K562 (cell line): ENCODE measurements around the gene C6orf89. TPM values are rescaled to one million over a fixed set of nuclear protein-coding genes. Genes with fewer than 3 reads are reported as not detected.
A peak's percentile ranks its signal among the peaks of the same experiment; 100 is the strongest.

Experiments used
- ATAC-seq: fragments of 200-7000 bp; cut with Tn5 transposase; 3 replicates; pipeline ENCODE4 v1.9.1; 2020; ENCODE audit warnings: moderate library complexity
- BruUV-seq: library from RNA; stranded (reverse); fragments of 400-500 nt; replicated peaks from 2 replicates; lab custom pipeline; 2021; lab: Mats Ljungman, UMichigan
- CTCF ChIA-PET: fragments of 300-600 bp; formaldehyde crosslinking; extraction: SDS; loops from one replicate; lab custom pipeline; 2021; ENCODE audit warnings: low intra/inter-chr PET ratio; lab: Yijun Ruan, JAX
- POLR2A ChIA-PET: fragments of 300-600, 350-650 bp; sonication (Branson Sonifier 250); formaldehyde crosslinking; extraction: SDS; loops from one replicate; lab custom pipeline; 2021; ENCODE audit warnings: antibody characterized with exemption, inconsistent platforms; lab: Yijun Ruan, JAX
- DNase-seq, 4 experiments: peaks; one replicate each; pipeline versions ENCODE4 v3.0.0 to v3.0.0-alpha.2; 2011 to 2018; ENCODE audit warnings: low spot score in 3 of 4, mixed read lengths in 3 of 4; ENCODE audit errors: extremely low read depth in 1 of 4
- FAIRE-seq: peaks from 2 replicates; lab custom pipeline; 2011; peaks lifted over from hg19 to GRCh38; lab: Jason Lieb, UNC
- H2AFZ ChIP-seq: 2 replicates; pipeline ENCODE4 v1.6.0; 2011; ENCODE audit warnings: low read depth, low read length, control low read depth, inconsistent platforms
- H3K27ac ChIP-seq: fragments of 200-600 bp; 3 replicates; pipeline ENCODE4 v1.8.0; 2011; ENCODE audit warnings: low read depth, mild to moderate bottlenecking, control low read depth, inconsistent platforms, low read length, moderate library complexity, mixed read lengths; ENCODE audit errors: extremely low read depth
- H3K27me3 ChIP-seq, 2 experiments: fragments of 300-600 bp in 1 of 2; 2 replicates in 1 of 2; 3 replicates in 1 of 2; pipeline versions ENCODE4 v1.6.0 to v1.8.0; 2011; ENCODE audit warnings: inconsistent platforms in 2 of 2, low read length in 2 of 2, mild to moderate bottlenecking in 1 of 2, mixed read lengths in 1 of 2, moderate library complexity in 1 of 2; ENCODE audit not compliant: control insufficient read depth in 2 of 2, insufficient read depth in 2 of 2
- H3K36me3 ChIP-seq: fragments of 300-600 bp; 3 replicates; pipeline ENCODE4 v1.8.0; 2011; ENCODE audit warnings: mild to moderate bottlenecking, low read length, inconsistent platforms; ENCODE audit not compliant: control insufficient read depth, insufficient read depth
- H3K4me1 ChIP-seq, 2 experiments: fragments of 200-600 bp in 1 of 2; replicated peaks in 1 of 2; 2 replicates in 1 of 2; 3 replicates in 1 of 2; pipeline versions ENCODE4 v1.5.1 to v1.8.0; 2011; ENCODE audit warnings: inconsistent platforms in 2 of 2, low read length in 2 of 2, mild to moderate bottlenecking in 1 of 2, mixed read lengths in 1 of 2, moderate library complexity in 1 of 2; ENCODE audit not compliant: control insufficient read depth in 2 of 2, insufficient read depth in 2 of 2
- H3K4me2 ChIP-seq: 2 replicates; pipeline ENCODE4 v1.6.1; 2011; ENCODE audit warnings: low read length, control low read depth, inconsistent platforms, mixed read lengths; ENCODE audit not compliant: insufficient read depth
- H3K4me3 ChIP-seq: fragments of 200-600 bp; sonication (generic), shearing (Covaris generic); 2 replicates; pipeline ENCODE4 v1.5.1; 2016; ENCODE audit warnings: control low read depth, inconsistent platforms
- H3K79me2 ChIP-seq: fragments of 200-600 bp; 3 replicates; pipeline ENCODE4 v1.8.0; 2011; ENCODE audit warnings: low read length, inconsistent platforms; ENCODE audit not compliant: control insufficient read depth, insufficient read depth
- H3K9ac ChIP-seq, 2 experiments: 2 replicates each; pipeline versions ENCODE4 v1.6.0 to v1.6.1; 2011; ENCODE audit warnings: low read depth in 2 of 2, low read length in 2 of 2, control low read depth in 1 of 2, inconsistent platforms in 1 of 2, mild to moderate bottlenecking in 1 of 2, mixed read lengths in 1 of 2; ENCODE audit not compliant: insufficient read depth in 1 of 2
- H3K9me1 ChIP-seq: one replicate; pipeline ENCODE4 v1.6.0; 2011; ENCODE audit warnings: inconsistent platforms, mild to moderate bottlenecking, low read length, moderate library complexity; ENCODE audit not compliant: control insufficient read depth, insufficient read depth
- H3K9me3 ChIP-seq: replicated peaks from 2 replicates; pipeline ENCODE4 v1.5.1; 2011; ENCODE audit warnings: low read depth, low read length, inconsistent platforms; ENCODE audit not compliant: control insufficient read depth, insufficient read depth
- H4K20me1 ChIP-seq: replicated peaks from 2 replicates; pipeline ENCODE4 v1.6.1; 2011; ENCODE audit warnings: low read length, inconsistent platforms, mixed read lengths; ENCODE audit not compliant: control insufficient read depth, insufficient read depth
- BRF2 ChIP-seq: IDR thresholded peaks from 3 replicates; pipeline ENCODE4 v1.6.1; 2011; ENCODE audit warnings: borderline replicate concordance, mild to moderate bottlenecking; ENCODE audit not compliant: insufficient read length, insufficient read depth
- COPS2 ChIP-seq: fragments of 450-650 bp; conservative IDR thresholded peaks from 2 replicates; pipeline ENCODE4 v1.6.1; 2016; ENCODE audit warnings: mild to moderate bottlenecking, moderate library complexity
- CREB3 ChIP-seq: fragments of 450-650 bp; conservative IDR thresholded peaks from 2 replicates; pipeline ENCODE4 v1.6.1; 2016; ENCODE audit warnings: missing genetic modification characterization, low read depth, mild to moderate bottlenecking, missing compliant biosample characterization, moderate library complexity
- DACH1 ChIP-seq: fragments of 450-650 bp; IDR thresholded peaks from 2 replicates; pipeline ENCODE4 v1.6.1; 2018; ENCODE audit not compliant: partially characterized antibody
- EP300 ChIP-seq: IDR thresholded peaks from 2 replicates; pipeline ENCODE4 v1.6.1; 2012; ENCODE audit warnings: low read length, improper control_type of control experiment
- GATA2 ChIP-seq: sonication (generic); formaldehyde crosslinking; IDR thresholded peaks from 2 replicates; pipeline ENCODE4 v1.4.0; 2020; ENCODE audit warnings: mild to moderate bottlenecking, missing genetic modification reagents
- GTF2A2 ChIP-seq: IDR thresholded peaks from 2 replicates; pipeline ENCODE4 v1.6.1; 2016; ENCODE audit warnings: mild to moderate bottlenecking, missing genetic modification characterization, missing compliant biosample characterization
- HNRNPLL ChIP-seq: fragments of 200-400 bp; formaldehyde crosslinking; IDR thresholded peaks from 2 replicates; pipeline ENCODE4 v1.6.1; 2017; ENCODE audit warnings: low read length, low read depth, mild to moderate bottlenecking; ENCODE audit not compliant: poor library complexity, severe bottlenecking
- KAT7 ChIP-seq: sonication (generic); formaldehyde crosslinking; IDR thresholded peaks from 2 replicates; pipeline ENCODE4 v1.8.0; 2022; ENCODE audit warnings: missing genetic modification reagents, mild to moderate bottlenecking, borderline replicate concordance
- MTA3 ChIP-seq: fragments of 450-650 bp; formaldehyde crosslinking; IDR thresholded peaks from 2 replicates; pipeline ENCODE4 v1.6.1; 2017; ENCODE audit warnings: mild to moderate bottlenecking, borderline replicate concordance
- NELFE ChIP-seq: IDR thresholded peaks from 2 replicates; pipeline ENCODE4 v1.6.1; 2011; ENCODE audit warnings: mild to moderate bottlenecking; ENCODE audit not compliant: insufficient read depth, insufficient read length
- NONO ChIP-seq, 2 experiments: fragments of 200-400 bp in 1 of 2; fragments of 450-650 bp in 1 of 2; formaldehyde crosslinking in 1 of 2; IDR thresholded peaks; 2 replicates each; pipeline ENCODE4 v1.6.1; 2017; ENCODE audit warnings: low read depth in 2 of 2, mild to moderate bottlenecking in 2 of 2, moderate library complexity in 2 of 2, low read length in 1 of 2
- NR2C2 ChIP-seq, 2 experiments: fragments of 200-800 bp in 1 of 2; sonication (Bioruptor generic) in 1 of 2; sonication (generic) in 1 of 2; formaldehyde crosslinking in 1 of 2; IDR thresholded peaks; 2 replicates each; pipeline versions ENCODE4 v1.6.1 to v1.8.0; 2016 to 2022; ENCODE audit warnings: mild to moderate bottlenecking in 1 of 2, missing compliant biosample characterization in 1 of 2, missing genetic modification characterization in 1 of 2, missing genetic modification reagents in 1 of 2
- PYGO2 ChIP-seq: fragments of 450-650 bp; IDR thresholded peaks from 2 replicates; pipeline ENCODE4 v1.6.1; 2016; ENCODE audit warnings: mild to moderate bottlenecking, missing genetic modification characterization, moderate library complexity, missing compliant biosample characterization
- SOX6 ChIP-seq: fragments of 450-650 bp; IDR thresholded peaks from 2 replicates; pipeline ENCODE4 v1.6.1; 2014; ENCODE audit warnings: mild to moderate bottlenecking
- YY1 ChIP-seq, 3 experiments: IDR thresholded peaks; 2 replicates each; pipeline ENCODE4 v1.6.1; 2011; ENCODE audit warnings: low read length in 2 of 3, mild to moderate bottlenecking in 2 of 3, moderate library complexity in 2 of 3, borderline replicate concordance in 1 of 3, control low read depth in 1 of 3, low read depth in 1 of 3; ENCODE audit not compliant: insufficient read depth in 3 of 3, insufficient replicate concordance in 2 of 3, control insufficient read depth in 1 of 3, insufficient read length in 1 of 3; ENCODE audit errors: extremely low read depth in 1 of 3
- ZFP30 ChIP-seq: fragments of 250-450 bp; sonication (Bioruptor Pico); IDR thresholded peaks from 2 replicates; pipeline ENCODE4 v1.8.0; 2022; ENCODE audit warnings: moderate library complexity, mild to moderate bottlenecking, inconsistent platforms, borderline replicate concordance
- ZNF232 ChIP-seq: sonication (generic); formaldehyde crosslinking; IDR thresholded peaks from 2 replicates; pipeline ENCODE4 v1.8.0; 2022; ENCODE audit warnings: mild to moderate bottlenecking, missing genetic modification reagents
- ZNF282 ChIP-seq: sonication (generic); formaldehyde crosslinking; IDR thresholded peaks from 2 replicates; pipeline ENCODE4 v1.8.1; 2023; ENCODE audit warnings: missing genetic modification reagents
- ZNF695 ChIP-seq: fragments of 450-650 bp; formaldehyde crosslinking; IDR thresholded peaks from 2 replicates; pipeline ENCODE4 v1.4.0; 2020; ENCODE audit warnings: mild to moderate bottlenecking, moderate library complexity
- WGBS: fragments of 100-300 bp; shearing (Covaris generic); methylation state at CpG from one replicate; pipeline ENCODE4 v1.1.6; 2016; ENCODE audit warnings: low coverage, mixed read lengths; ENCODE audit not compliant: insufficient coverage; ENCODE audit errors: missing lambda C conversion rate; 5-methylcytosine and 5-hydroxymethylcytosine counted together
- in situ Hi-C: fragments of 300-500 bp; cut with MboI; formaldehyde crosslinking; loops from 4 replicates; pipeline ENCODE4 v1.15.0; 2018; ENCODE audit warnings: inconsistent platforms, mixed read lengths
- intact Hi-C: fragments of 100-400 bp; cut with micrococcal nuclease; formaldehyde crosslinking; loops from 2 replicates; pipeline ENCODE4 v1.14.2; 2022
- polyA plus RNA-seq, 8 experiments: library from polyadenylated mRNA; depleted of rRNA in 4 of 8; stranded (reverse) in 5 of 8; unstranded in 3 of 8; fragments of >200 nt; fragmentation: Nextera tagmentation in 2 of 8; fragmentation: Illumina TruSeq in 1 of 8; extraction: Ambion mirVana in 2 of 8; extraction: Trizol in 1 of 8; gene quantifications; 2 replicates each; pipeline versions ENCODE4 v1.2.1 to v1.2.3, GENCODE V29; 2011 to 2014; ENCODE audit warnings: inconsistent platforms in 1 of 8, missing spikeins in 1 of 8
- total RNA-seq, 7 experiments: library from RNA; depleted of rRNA in 6 of 7; stranded (reverse); fragments of >200 nt in 6 of 7; fragmentation: Illumina TruSeq in 2 of 7; extraction: Trizol in 2 of 7; gene quantifications; 2 replicates each; pipeline versions ENCODE4 v1.2.1 to v1.2.3, GENCODE V29; 2011 to 2021; ENCODE audit warnings: low replicate concordance in 1 of 7

Gene C6orf89
- total and polyA plus RNA-seq, 9 of the 15 experiments (the other 6 are each of a cell fraction or from before 2014, with no cell fraction given): 35.2 to 111 (median 58.5) TPM

GRCh38 chr6:36875250-36875633, 10.5 kb upstream of the C6orf89 start (continued):
- no peak for TF ChIP-seq YY1 (IDR thresholded peaks at IDR 0.05; ENCODE audit: borderline replicate concordance in 1 of 3, control insufficient read depth in 1 of 3, extremely low read depth in 1 of 3, insufficient read depth in 3 of 3, insufficient read length in 1 of 3, insufficient replicate concordance in 2 of 3, low read depth in 1 of 3, low read length in 2 of 3)
- no peak for TF ChIP-seq PYGO2 (tag)
- TF ChIP-seq COPS2: no peak
- TF ChIP-seq HNRNPLL: no peak
- TF ChIP-seq ZNF232 (CRISPR knock-in tag): no peak
- TF ChIP-seq GATA2: no peak
- no peak for TF ChIP-seq NR2C2 (CRISPR knock-in tag; IDR thresholded peaks at IDR 0.05)
- TF ChIP-seq NR2C2 (tag; IDR thresholded peaks at IDR 0.05): no peak
- TF ChIP-seq MTA3: no peak
- peak; percentile 47; the same call in 1 of the 2 replicates for TF ChIP-seq SOX6

- intact Hi-C loops (loop anchor here (1.0 to 10.0 kb wide), 4 partner anchors 103 to 330 kb away; partner anchors contain the start of gene MTCH1), in situ Hi-C loops (no loop called here)
- no peaks in the 10 kb centered on the region for H3K27me3 ChIP-seq
- 0 out of 3 replicates have a peak, but pooled peaks cover 2% of the 10 kb centered on the region for H3K36me3 ChIP-seq
- ChIA-PET CTCF (interaction anchor here (1.3 kb wide), 1 partner anchor 73 kb away, joined by 4 read pairs; no protein-coding TSS in a partner anchor), POLR2A (interaction anchor here (1.7 to 5.8 kb wide), 3 partner anchors 10 to 33 kb away, joined by 8 to 79 read pairs (median 11); partner anchors contain the start of gene PPIL1)
- H3K9ac ChIP-seq: no peak overlapping the region
- WGBS: 94% methylated on average over 3 of the region's 3 CpGs
- DNase-seq (no peak), FAIRE-seq (no peak), ATAC-seq (no peak)
- no peak overlapping the region for H3K4me2 ChIP-seq
- H3K9me3 ChIP-seq: no peaks in the 10 kb centered on the region
- no TSS peak for BruUV-seq
- H3K4me1 ChIP-seq: peaks cover 14 to 34% of the 10 kb centered on the region in 2 experiments; a peak in 4 of 5 replicates
- H3K9me1 ChIP-seq: no peaks in the 10 kb centered on the region
- H3K4me3 ChIP-seq: no peak overlapping the region
- peak overlapping the region; percentile 100 for H2AFZ ChIP-seq
- peaks cover 40% of the 10 kb centered on the region for H3K79me2 ChIP-seq
- H3K27ac ChIP-seq: no peak overlapping the region
- no peaks in the 10 kb centered on the region for H4K20me1 ChIP-seq
- no peak for TF ChIP-seq EP300
- no peak for TF ChIP-seq DACH1
- TF ChIP-seq ZNF282 (CRISPR knock-in tag): no peak
- no peak for TF ChIP-seq ZFP30 (CRISPR knock-in tag)
- no peak for TF ChIP-seq KAT7 (CRISPR knock-in tag)
- TF ChIP-seq ZNF695 (CRISPR knock-in tag): no peak
- TF ChIP-seq NELFE: no peak
- TF ChIP-seq BRF2: no peak
- peak; percentile 94 for TF ChIP-seq GTF2A2 (tag)
- TF ChIP-seq CREB3: peak; percentile 96
- TF ChIP-seq NONO (IDR thresholded peaks at IDR 0.05; ENCODE audit: low read depth in 2 of 2, low read length in 1 of 2): no peak
Measured at GRCh38 chr6:36884610-36885009, 1.1 kb upstream of the C6orf89 start.
